Neural cell (in vitro differentiated cells): Measurements from ENCODE around the gene GABRD. TPM values are rescaled to one million over a fixed set of nuclear protein-coding genes. Genes with fewer than 3 reads are reported as not detected.

Experiments
- H2AFZ ChIP-seq: fragments of 200-600, 300-800 bp; sonication (generic), shearing (Covaris generic); 2 replicates; pipeline ENCODE4 v1.6.0; 2014; ENCODE audit warnings: low read depth, mild to moderate bottlenecking, antibody characterized with exemption, low read length, moderate library complexity
- H3F3A ChIP-seq: fragments of 200-600 bp; shearing (Covaris generic); 2 replicates; pipeline ENCODE4 v1.6.1; 2016; ENCODE audit warnings: mild to moderate bottlenecking, moderate library complexity, mixed read lengths, antibody characterized with exemption, low read length; ENCODE audit not compliant: insufficient read depth, poor library complexity, severe bottlenecking
- H3K27ac ChIP-seq: fragments of 200-600, 300-800 bp; sonication (generic), shearing (Covaris generic); 2 replicates; pipeline ENCODE4 v1.5.1; 2014; ENCODE audit warnings: mild to moderate bottlenecking, low read length, moderate library complexity
- H3K27me3 ChIP-seq: fragments of 300-800, 200-600 bp; sonication (generic), shearing (Covaris generic); 2 replicates; pipeline ENCODE4 v1.6.0; 2014; ENCODE audit warnings: mild to moderate bottlenecking, low read depth, low read length, moderate library complexity; ENCODE audit not compliant: insufficient read depth
- H3K36me3 ChIP-seq: fragments of 300-800, 200-600 bp; sonication (generic), shearing (Covaris generic); 2 replicates; pipeline ENCODE4 v1.5.1; 2014; ENCODE audit warnings: mild to moderate bottlenecking, antibody characterized with exemption, low read length, moderate library complexity; ENCODE audit not compliant: insufficient read depth
- H3K4me2 ChIP-seq: fragments of 300-800, 200-600 bp; sonication (generic), shearing (Covaris generic); 2 replicates; pipeline ENCODE4 v1.6.0; 2014; ENCODE audit warnings: mild to moderate bottlenecking, low read length
- H3K4me3 ChIP-seq: fragments of 300-800, 200-600 bp; sonication (generic), shearing (Covaris generic); 2 replicates; pipeline ENCODE4 v1.5.1; 2014; ENCODE audit warnings: mild to moderate bottlenecking, low read length, moderate library complexity
- H3K79me2 ChIP-seq: fragments of 200-600 bp; shearing (Covaris generic); replicated peaks from 2 replicates; pipeline ENCODE4 v1.6.0; 2014; ENCODE audit warnings: mild to moderate bottlenecking, low read length, moderate library complexity; ENCODE audit not compliant: insufficient read depth
- H3K9ac ChIP-seq: fragments of 300-800, 200-600 bp; sonication (generic), shearing (Covaris generic); 2 replicates; pipeline ENCODE4 v1.6.1; 2016; ENCODE audit warnings: mild to moderate bottlenecking, low read length, mixed read lengths
- H3K9me2 ChIP-seq: fragments of 200-600 bp; shearing (Covaris generic); 2 replicates; pipeline ENCODE4 v1.6.1; 2016; ENCODE audit warnings: mild to moderate bottlenecking, low read length, mixed read lengths; ENCODE audit not compliant: insufficient read depth
- H3K9me3 ChIP-seq: fragments of 200-600, 300-800 bp; sonication (generic), shearing (Covaris generic); 2 replicates; pipeline ENCODE4 v1.6.1; 2016; ENCODE audit warnings: mild to moderate bottlenecking, mixed run types, low read length, moderate library complexity, mixed read lengths
- H4K20me1 ChIP-seq: fragments of 200-600 bp; shearing (Covaris generic); 2 replicates; pipeline ENCODE4 v1.6.1; 2016; ENCODE audit warnings: mild to moderate bottlenecking, mixed run types; ENCODE audit not compliant: insufficient read depth
- EP300 ChIP-seq: fragments of 450-650 bp; conservative IDR thresholded peaks from 2 replicates; pipeline ENCODE4 v1.6.1; 2014; ENCODE audit warnings: antibody characterized with exemption, mild to moderate bottlenecking, moderate library complexity; ENCODE audit not compliant: poor library complexity, severe bottlenecking
- EZH2 ChIP-seq: fragments of 200-600, 300-800 bp; shearing (Covaris generic), sonication (generic); IDR thresholded peaks from 2 replicates; pipeline ENCODE4 v1.6.1; 2014; ENCODE audit warnings: antibody characterized with exemption, low read length, borderline replicate concordance, mild to moderate bottlenecking; ENCODE audit not compliant: insufficient read depth, poor library complexity, severe bottlenecking
- MXI1 ChIP-seq: fragments of 450-650 bp; conservative IDR thresholded peaks from 2 replicates; pipeline ENCODE4 v1.6.1; 2014; ENCODE audit warnings: antibody characterized with exemption, mild to moderate bottlenecking; ENCODE audit not compliant: poor library complexity, severe bottlenecking
- POLR2AphosphoS5 ChIP-seq: IDR thresholded peaks from 2 replicates; pipeline ENCODE4 v1.6.1; 2012
- RAD21 ChIP-seq: fragments of 450-650 bp; conservative IDR thresholded peaks from 2 replicates; pipeline ENCODE4 v1.6.1; 2014; ENCODE audit warnings: antibody characterized with exemption, mild to moderate bottlenecking, moderate library complexity
- SMC3 ChIP-seq: fragments of 450-650 bp; conservative IDR thresholded peaks from 2 replicates; pipeline ENCODE4 v1.6.1; 2014; ENCODE audit warnings: antibody characterized with exemption, mild to moderate bottlenecking, moderate library complexity; ENCODE audit not compliant: poor library complexity
- TAF1 ChIP-seq: IDR thresholded peaks from 2 replicates; pipeline ENCODE4 v1.6.1; 2012; ENCODE audit warnings: low read depth
- polyA plus RNA-seq: library from polyadenylated mRNA; depleted of rRNA; stranded (reverse); fragments of >200 nt; gene quantifications from 2 replicates; pipeline ENCODE4 v1.2.3, GENCODE V29; 2014
- TF ChIP-seq, protein P1 (sequence below): fragments of 450-650 bp; IDR thresholded peaks from 2 replicates; pipeline ENCODE4 v1.5.1; 2014; ENCODE audit warnings: antibody characterized with exemption, mild to moderate bottlenecking, moderate library complexity; ENCODE audit not compliant: poor library complexity, severe bottlenecking
- TF ChIP-seq, protein P2 (sequence below): IDR thresholded peaks from 2 replicates; pipeline ENCODE4 v1.6.1; 2012; ENCODE audit warnings: borderline replicate concordance

GABRD gene
- polyA plus RNA-seq, 1 donor from 2014 or later = 0.85 TPM

DNA sequence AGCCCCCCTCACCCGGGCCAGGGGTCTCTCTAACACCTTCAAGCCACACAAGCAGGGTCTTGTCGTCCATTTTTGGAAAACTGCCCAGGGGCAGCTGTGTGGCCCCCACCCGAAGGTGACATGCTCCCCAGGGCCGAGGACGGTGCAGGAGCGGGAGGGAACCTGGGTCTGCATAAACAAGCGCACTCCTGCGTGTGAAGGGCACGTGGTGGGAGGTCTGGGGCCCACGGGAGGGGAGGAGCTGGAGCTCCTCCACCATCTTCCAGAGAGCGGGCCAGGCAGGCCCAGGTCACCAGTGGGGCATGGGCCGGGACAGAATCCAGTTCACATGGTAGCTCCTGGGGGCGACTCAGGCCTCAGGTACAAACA lies 32.0 kb upstream of the GABRD start:
- Histone ChIP-seq H3K9me2 (no peaks in the 10 kb centered on the region), H3K9me3 (no peaks in the 10 kb centered on the region), H3K9ac (no peak overlapping the region), H4K20me1 (no peaks in the 10 kb centered on the region), H3K79me2 (no peaks in the 10 kb centered on the region), H3K27me3 (no peaks in the 10 kb centered on the region), H2AFZ (no peak overlapping the region), H3F3A (no peaks in the 10 kb centered on the region), H3K4me3 (no peak overlapping the region), H3K4me2 (no peak overlapping the region), H3K27ac (no peak overlapping the region), H3K36me3 (no peaks in the 10 kb centered on the region)
- TF ChIP-seq SMC3 (no peak), EZH2 (no peak)
- TF ChIP-seq, protein P1, sequence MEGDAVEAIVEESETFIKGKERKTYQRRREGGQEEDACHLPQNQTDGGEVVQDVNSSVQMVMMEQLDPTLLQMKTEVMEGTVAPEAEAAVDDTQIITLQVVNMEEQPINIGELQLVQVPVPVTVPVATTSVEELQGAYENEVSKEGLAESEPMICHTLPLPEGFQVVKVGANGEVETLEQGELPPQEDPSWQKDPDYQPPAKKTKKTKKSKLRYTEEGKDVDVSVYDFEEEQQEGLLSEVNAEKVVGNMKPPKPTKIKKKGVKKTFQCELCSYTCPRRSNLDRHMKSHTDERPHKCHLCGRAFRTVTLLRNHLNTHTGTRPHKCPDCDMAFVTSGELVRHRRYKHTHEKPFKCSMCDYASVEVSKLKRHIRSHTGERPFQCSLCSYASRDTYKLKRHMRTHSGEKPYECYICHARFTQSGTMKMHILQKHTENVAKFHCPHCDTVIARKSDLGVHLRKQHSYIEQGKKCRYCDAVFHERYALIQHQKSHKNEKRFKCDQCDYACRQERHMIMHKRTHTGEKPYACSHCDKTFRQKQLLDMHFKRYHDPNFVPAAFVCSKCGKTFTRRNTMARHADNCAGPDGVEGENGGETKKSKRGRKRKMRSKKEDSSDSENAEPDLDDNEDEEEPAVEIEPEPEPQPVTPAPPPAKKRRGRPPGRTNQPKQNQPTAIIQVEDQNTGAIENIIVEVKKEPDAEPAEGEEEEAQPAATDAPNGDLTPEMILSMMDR = no peak

DNA sequence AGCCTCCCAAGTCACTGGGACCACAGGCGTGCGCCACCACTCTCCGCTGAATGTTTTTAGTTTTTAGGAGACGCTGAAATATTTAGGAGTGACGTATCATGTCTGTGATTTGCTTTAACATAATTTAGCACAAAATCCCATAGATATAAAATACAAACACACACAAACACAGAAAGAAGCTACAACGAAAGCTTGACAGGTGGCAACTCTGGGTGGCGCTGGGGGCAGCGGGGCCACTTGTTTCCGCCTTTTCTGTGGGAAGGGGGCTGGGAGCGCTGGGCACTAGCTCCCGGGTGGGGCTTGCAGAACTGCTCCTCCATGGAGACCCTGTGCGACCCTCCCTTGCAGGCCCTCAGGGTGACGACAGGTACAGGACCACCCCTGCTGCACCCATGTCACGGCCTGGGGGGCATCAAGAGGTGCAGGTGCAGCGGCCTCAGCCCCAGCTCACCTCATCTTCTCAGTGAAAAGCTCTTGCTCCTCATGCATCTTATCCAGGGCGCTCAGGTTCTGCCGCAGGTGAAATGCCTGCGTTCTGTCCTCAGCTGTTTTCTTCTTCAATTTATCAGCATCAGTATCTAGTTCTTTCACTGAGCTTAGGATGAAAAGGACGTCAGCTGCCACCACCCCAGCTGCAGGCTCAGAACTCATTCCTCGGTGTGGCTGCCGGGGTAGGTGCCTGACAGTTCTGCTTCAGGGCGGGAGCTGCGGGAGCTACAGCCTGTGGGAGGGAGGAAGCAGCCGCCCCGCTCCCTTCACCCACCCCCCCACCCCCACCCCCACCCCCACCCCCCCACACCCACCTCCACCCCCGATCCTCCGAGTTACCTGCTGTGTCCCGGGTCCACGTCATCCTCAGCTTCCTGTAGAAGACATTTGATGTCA lies 30.8 kb upstream of the GABRD start:
- Histone ChIP-seq H3K9me2 (no peaks in the 10 kb centered on the region), H3K27ac (no peak overlapping the region), H3K4me3 (no peak overlapping the region), H3K79me2 (no peaks in the 10 kb centered on the region), H4K20me1 (no peaks in the 10 kb centered on the region), H3K9me3 (no peaks in the 10 kb centered on the region), H2AFZ (no peak overlapping the region), H3F3A (no peaks in the 10 kb centered on the region), H3K27me3 (no peaks in the 10 kb centered on the region), H3K36me3 (no peaks in the 10 kb centered on the region), H3K4me2 (no peak overlapping the region), H3K9ac (no peak overlapping the region)
- TF ChIP-seq EP300 = no peak
- TF ChIP-seq SMC3 = no peak
- no peak for TF ChIP-seq TAF1
- no peak for TF ChIP-seq RAD21
- TF ChIP-seq, protein P2, sequence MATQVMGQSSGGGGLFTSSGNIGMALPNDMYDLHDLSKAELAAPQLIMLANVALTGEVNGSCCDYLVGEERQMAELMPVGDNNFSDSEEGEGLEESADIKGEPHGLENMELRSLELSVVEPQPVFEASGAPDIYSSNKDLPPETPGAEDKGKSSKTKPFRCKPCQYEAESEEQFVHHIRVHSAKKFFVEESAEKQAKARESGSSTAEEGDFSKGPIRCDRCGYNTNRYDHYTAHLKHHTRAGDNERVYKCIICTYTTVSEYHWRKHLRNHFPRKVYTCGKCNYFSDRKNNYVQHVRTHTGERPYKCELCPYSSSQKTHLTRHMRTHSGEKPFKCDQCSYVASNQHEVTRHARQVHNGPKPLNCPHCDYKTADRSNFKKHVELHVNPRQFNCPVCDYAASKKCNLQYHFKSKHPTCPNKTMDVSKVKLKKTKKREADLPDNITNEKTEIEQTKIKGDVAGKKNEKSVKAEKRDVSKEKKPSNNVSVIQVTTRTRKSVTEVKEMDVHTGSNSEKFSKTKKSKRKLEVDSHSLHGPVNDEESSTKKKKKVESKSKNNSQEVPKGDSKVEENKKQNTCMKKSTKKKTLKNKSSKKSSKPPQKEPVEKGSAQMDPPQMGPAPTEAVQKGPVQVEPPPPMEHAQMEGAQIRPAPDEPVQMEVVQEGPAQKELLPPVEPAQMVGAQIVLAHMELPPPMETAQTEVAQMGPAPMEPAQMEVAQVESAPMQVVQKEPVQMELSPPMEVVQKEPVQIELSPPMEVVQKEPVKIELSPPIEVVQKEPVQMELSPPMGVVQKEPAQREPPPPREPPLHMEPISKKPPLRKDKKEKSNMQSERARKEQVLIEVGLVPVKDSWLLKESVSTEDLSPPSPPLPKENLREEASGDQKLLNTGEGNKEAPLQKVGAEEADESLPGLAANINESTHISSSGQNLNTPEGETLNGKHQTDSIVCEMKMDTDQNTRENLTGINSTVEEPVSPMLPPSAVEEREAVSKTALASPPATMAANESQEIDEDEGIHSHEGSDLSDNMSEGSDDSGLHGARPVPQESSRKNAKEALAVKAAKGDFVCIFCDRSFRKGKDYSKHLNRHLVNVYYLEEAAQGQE = no peak
- TF ChIP-seq POLR2AphosphoS5 = no peak
- no peak for TF ChIP-seq EZH2
- TF ChIP-seq MXI1 = no peak
- TF ChIP-seq, protein P1 = no peak
